ENCODE measurements around the gene FAM168B.
"Not testable (repeated sequence)": the region's sequence is repeated elsewhere in the genome, so short reads cannot be mapped to it uniquely, and the experiment has no call there.

Gene FAM168B

GRCh38 chr2:131094463-131095281, 1.4 kb upstream of the FAM168B start:
- H3K4me3 ChIP-seq = peak overlapping the region; percentile 76
- no peak overlapping the region for H3K27ac ChIP-seq
- no peak for TF ChIP-seq CTCF (IDR thresholded peaks at IDR 0.05)
- DNase-seq (ENCODE audit: low spot score) = no peak

- peak overlapping the region; percentile 76 for H3K4me3 ChIP-seq
- peak overlapping the region; percentile 90 to 94 for H3K27ac ChIP-seq
- no peak for DNase-seq (ENCODE audit: low spot score)
- no peak for TF ChIP-seq CTCF (IDR thresholded peaks at IDR 0.05)
Measured at GRCh38 chr2:131093696-131094462, 619 bp upstream of the FAM168B start.

GRCh38 chr2:131092458-131093005, 728 bp downstream of the FAM168B start:
- Histone ChIP-seq H3K27ac (peak overlapping the region; percentile 90 to 94), H3K4me3 (peak overlapping the region; percentile 76)
- TF ChIP-seq CTCF (IDR thresholded peaks at IDR 0.05) = no peak
- DNase-seq (ENCODE audit: low spot score) = no peak

GRCh38 chr2:131085646-131086045, 7.6 kb downstream of the FAM168B start:
- DNase-seq (ENCODE audit: low spot score) = no peak
- Histone ChIP-seq H3K4me3 (no peak overlapping the region), H3K27ac (no peak overlapping the region)
- no peak for TF ChIP-seq CTCF (IDR thresholded peaks at IDR 0.05)

- Histone ChIP-seq H3K27ac (no peak overlapping the region), H3K4me3 (no peak overlapping the region)
- no peak for DNase-seq (ENCODE audit: low spot score)
- TF ChIP-seq CTCF (IDR thresholded peaks at IDR 0.05) = no peak
Measured at GRCh38 chr2:131081190-131081589, 12.1 kb downstream of the FAM168B start.

GRCh38 chr2:131079931-131080330, 13.3 kb downstream of the FAM168B start:
- not testable (repeated sequence) for DNase-seq (ENCODE audit: low spot score)

GRCh38 chr2:131077966-131078365, 15.3 kb downstream of the FAM168B start:
- TF ChIP-seq CTCF (IDR thresholded peaks at IDR 0.05) = no peak
- DNase-seq (ENCODE audit: low spot score) = no peak
- H3K27ac ChIP-seq = no peak overlapping the region
- no peak overlapping the region for H3K4me3 ChIP-seq

More at GRCh38 chr2:131079931-131080330, 13.3 kb downstream of the FAM168B start:
- not testable (repeated sequence) for H3K27ac ChIP-seq, H3K4me3 ChIP-seq

Data from coronary artery (tissue), 2 donors.